HEK293T (cell line): ENCODE data around the gene ZNF749.

Experiments used
- CTCF ChIA-PET: fragments of 350-600 bp; formaldehyde crosslinking; extraction: SDS; loops from one replicate; lab custom pipeline; 2021; ENCODE audit warnings: antibody characterized with exemption, inconsistent platforms; lab: Yijun Ruan, JAX
- POLR2A ChIA-PET: fragments of 350-600 bp; formaldehyde crosslinking; extraction: SDS; loops from one replicate; lab custom pipeline; 2020; ENCODE audit warnings: antibody characterized with exemption, inconsistent platforms; lab: Yijun Ruan, JAX
- DNase-seq: peaks from one replicate; pipeline ENCODE4 v3.0.0; 2012; ENCODE audit warnings: mixed read lengths; ENCODE audit errors: extremely low spot score
- ARNT ChIP-seq: fragments of 450-650 bp; IDR thresholded peaks from 2 replicates; pipeline ENCODE4 v1.6.1; 2017; ENCODE audit warnings: mild to moderate bottlenecking
- BHLHE40 ChIP-seq: fragments of 450-650 bp; IDR thresholded peaks from 2 replicates; pipeline ENCODE4 v1.6.1; 2016; ENCODE audit warnings: mild to moderate bottlenecking, moderate library complexity, borderline replicate concordance
- CTBP1 ChIP-seq: fragments of 450-650 bp; IDR thresholded peaks from 2 replicates; pipeline ENCODE4 v1.6.1; 2016; ENCODE audit warnings: borderline replicate concordance
- ELF4 ChIP-seq: fragments of 450-650 bp; IDR thresholded peaks from 2 replicates; pipeline ENCODE4 v1.6.1; 2017; ENCODE audit warnings: antibody characterized with exemption
- FOXA1 ChIP-seq: fragments of 450-650 bp; IDR thresholded peaks from 2 replicates; pipeline ENCODE4 v1.6.1; 2016; ENCODE audit warnings: mild to moderate bottlenecking
- FOXK2 ChIP-seq: fragments of 450-650 bp; IDR thresholded peaks from 2 replicates; pipeline ENCODE4 v1.6.1; 2016; ENCODE audit warnings: mild to moderate bottlenecking
- FOXM1 ChIP-seq: fragments of 450-650 bp; IDR thresholded peaks from 2 replicates; pipeline ENCODE4 v1.6.1; 2017; ENCODE audit warnings: mild to moderate bottlenecking, borderline replicate concordance
- HDGF ChIP-seq: fragments of 450-650 bp; IDR thresholded peaks from 2 replicates; pipeline ENCODE4 v1.6.1; 2017; ENCODE audit warnings: antibody characterized with exemption, borderline replicate concordance
- L3MBTL2 ChIP-seq: fragments of 450-650 bp; conservative IDR thresholded peaks from 2 replicates; pipeline ENCODE4 v1.6.1; 2016; ENCODE audit warnings: mild to moderate bottlenecking
- LEF1 ChIP-seq: fragments of 450-650 bp; IDR thresholded peaks from 2 replicates; pipeline ENCODE4 v1.6.1; 2017; ENCODE audit warnings: mild to moderate bottlenecking, borderline replicate concordance
- NFRKB ChIP-seq: fragments of 450-650 bp; IDR thresholded peaks from 2 replicates; pipeline ENCODE4 v1.6.1; 2016; ENCODE audit warnings: mild to moderate bottlenecking, moderate library complexity
- PKNOX1 ChIP-seq: fragments of 450-650 bp; IDR thresholded peaks from 2 replicates; pipeline ENCODE4 v1.6.1; 2016
- SP1 ChIP-seq: fragments of 450-650 bp; IDR thresholded peaks from 2 replicates; pipeline ENCODE4 v1.6.1; 2017
- SUZ12 ChIP-seq: fragments of 450-650 bp; IDR thresholded peaks from 2 replicates; pipeline ENCODE4 v1.6.1; 2016; ENCODE audit warnings: mild to moderate bottlenecking
- TARDBP ChIP-seq: fragments of 450-650 bp; IDR thresholded peaks from 2 replicates; pipeline ENCODE4 v1.6.1; 2016
- ZNF384 ChIP-seq: fragments of 450-650 bp; IDR thresholded peaks from 2 replicates; pipeline ENCODE4 v1.6.1; 2016

ZNF749 gene

GRCh38 chr19:57403737-57404563, 31.2 kb upstream of the ZNF749 start:
- ChIA-PET POLR2A (no interaction called here), CTCF (no interaction called here)
- TF ChIP-seq NFRKB (no peak), FOXM1 (no peak), CTBP1 (no peak), SP1 (no peak), ARNT (no peak), BHLHE40 (no peak), FOXA1 (no peak), FOXK2 (no peak), HDGF (no peak), ZNF384 (no peak), TARDBP (no peak), SUZ12 (no peak), LEF1 (no peak), ELF4 (no peak), PKNOX1 (no peak), L3MBTL2 (no peak)
- DNase-seq = no peak

GRCh38 chr19:57406516-57407123, 28.5 kb upstream of the ZNF749 start:
- ChIA-PET CTCF (interaction anchor here (0.6 kb wide), 1 partner anchor 412 kb away, joined by 4 read pairs; no protein-coding TSS in a partner anchor), POLR2A (no interaction called here)
- TF ChIP-seq ELF4 (no peak), HDGF (no peak), CTBP1 (no peak), SP1 (no peak), LEF1 (no peak), L3MBTL2 (no peak), FOXK2 (no peak), FOXA1 (no peak), NFRKB (no peak), SUZ12 (no peak), PKNOX1 (no peak), BHLHE40 (no peak), TARDBP (no peak), FOXM1 (no peak), ZNF384 (no peak)
- DNase-seq = peak; percentile 46

- no peak for TF ChIP-seq FOXA1
- TF ChIP-seq PKNOX1 = peak; percentile 97
- no peak for TF ChIP-seq HDGF
- no peak for TF ChIP-seq CTBP1
- no peak for TF ChIP-seq SUZ12
- no peak for TF ChIP-seq SP1
- peak; percentile 41; the same call in 1 of the 2 replicates for TF ChIP-seq L3MBTL2
- ChIA-PET CTCF (no interaction called here), POLR2A (interaction anchor here (1.0 kb wide), 2 partner anchors 24 to 60 kb away, joined by 3 to 4 read pairs; partner anchors contain the start of genes ZNF304 and ZNF749)
- DNase-seq = peak; percentile 91
These were observed 24.1 kb upstream of the ZNF749 start, which contains the start of gene ZNF17 for GRCh38 chr19:57410877-57411671. ZNF17 (plus strand) TSS chr19:57411161; CDS start chr19:57413616, 2,455 bp downstream.

GRCh38 chr19:57419439-57419838, 15.7 kb upstream of the ZNF749 start:
- CTCF ChIA-PET = no interaction called here
- POLR2A ChIA-PET = no interaction called here
- TF ChIP-seq BHLHE40 (no peak), ELF4 (no peak), FOXA1 (no peak)
- no peak for DNase-seq

GRCh38 chr19:57421037-57421436, 14.1 kb upstream of the ZNF749 start:
- TF ChIP-seq ZNF384 (no peak), ELF4 (no peak), TARDBP (no peak), L3MBTL2 (no peak), FOXM1 (no peak), FOXK2 (no peak), HDGF (no peak), BHLHE40 (no peak), PKNOX1 (no peak), SP1 (no peak), SUZ12 (no peak), ARNT (no peak)
- no peak for DNase-seq
- ChIA-PET CTCF (no interaction called here), POLR2A (no interaction called here)
